Non-pigmented ciliary epithelial cell (primary cell): ENCODE results near the gene PIP5K1C.
"Not testable (repeated sequence)": the region's sequence is repeated elsewhere in the genome, so short reads cannot be mapped to it uniquely, and the experiment has no call there.

Source experiments
- DNase-seq: peaks from one replicate; pipeline ENCODE4 v3.0.0-alpha.2; 2010; ENCODE audit warnings: low read depth

Gene PIP5K1C

GRCh38 chr19:3660493-3661219 lies 39.6 kb downstream of the PIP5K1C start:
- no peak for DNase-seq

- DNase-seq: no peak
Observed at GRCh38 chr19:3659746-3660112, 40.5 kb downstream of the PIP5K1C start.

- no peak for DNase-seq
Observed at GRCh38 chr19:3658870-3659745, 41.2 kb downstream of the PIP5K1C start.

- no peak for DNase-seq
Observed at GRCh38 chr19:3658004-3658869, 42.0 kb downstream of the PIP5K1C start.

- DNase-seq: no peak
Observed at GRCh38 chr19:3657395-3657769, 42.9 kb downstream of the PIP5K1C start.

GRCh38 chr19:3656747-3657394 lies 43.4 kb downstream of the PIP5K1C start:
- DNase-seq: no peak

GRCh38 chr19:3656073-3656746 lies 44.1 kb downstream of the PIP5K1C start:
- no peak for DNase-seq

- peak; percentile 84 for DNase-seq
Observed at GRCh38 chr19:3655402-3656072, 44.7 kb downstream of the PIP5K1C start.

GRCh38 chr19:3653865-3654513 lies 46.3 kb downstream of the PIP5K1C start:
- DNase-seq: no peak

GRCh38 chr19:3653081-3653795 lies 47.0 kb downstream of the PIP5K1C start:
- no peak for DNase-seq

- no peak for DNase-seq
Observed at GRCh38 chr19:3652422-3652821, 47.8 kb downstream of the PIP5K1C start.

- no peak for DNase-seq
Observed at GRCh38 chr19:3651684-3652083, 48.6 kb downstream of the PIP5K1C start.

GRCh38 chr19:3649888-3650287 lies 50.4 kb downstream of the PIP5K1C start:
- DNase-seq: no peak

GRCh38 chr19:3648037-3648905 lies 52.0 kb downstream of the PIP5K1C start:
- no peak for DNase-seq

GRCh38 chr19:3647102-3647501 lies 53.2 kb downstream of the PIP5K1C start:
- not testable (repeated sequence) for DNase-seq

- DNase-seq: no peak
Observed at GRCh38 chr19:3646336-3647092, 53.8 kb downstream of the PIP5K1C start.

GRCh38 chr19:3645726-3646125 lies 54.5 kb downstream of the PIP5K1C start:
- DNase-seq: no peak

- DNase-seq: no peak
Observed at GRCh38 chr19:3645067-3645396, 55.2 kb downstream of the PIP5K1C start.
